Glutamatergic neuron (in vitro differentiated cells): ENCODE measurements around the gene LSM7. TPM values are rescaled to one million over a fixed set of nuclear protein-coding genes. Genes with fewer than 3 reads are reported as not detected.

Experiments
- DNase-seq: peaks from one replicate; pipeline ENCODE4 v3.0.0; 2022
- H3K27ac Mint-ChIP-seq: one replicate; pipeline ENCODE4 v1.8.0; 2020; ENCODE audit warnings: mild to moderate bottlenecking, mixed read lengths, inconsistent platforms; ENCODE audit not compliant: unreplicated experiment
- H3K27me3 Mint-ChIP-seq: one replicate; pipeline ENCODE4 v1.8.0; 2020; ENCODE audit warnings: mild to moderate bottlenecking, moderate library complexity, mixed read lengths, inconsistent platforms; ENCODE audit not compliant: unreplicated experiment
- H3K36me3 Mint-ChIP-seq: one replicate; pipeline ENCODE4 v1.8.0; 2020; ENCODE audit warnings: mild to moderate bottlenecking, mixed read lengths, inconsistent platforms; ENCODE audit not compliant: unreplicated experiment
- H3K4me1 Mint-ChIP-seq: one replicate; pipeline ENCODE4 v1.8.0; 2020; ENCODE audit warnings: mild to moderate bottlenecking, low read depth, mixed read lengths, inconsistent platforms; ENCODE audit not compliant: unreplicated experiment
- H3K4me3 Mint-ChIP-seq: one replicate; pipeline ENCODE4 v1.8.0; 2020; ENCODE audit warnings: mild to moderate bottlenecking, mixed read lengths, inconsistent platforms; ENCODE audit not compliant: unreplicated experiment
- H3K9me3 Mint-ChIP-seq: one replicate; pipeline ENCODE4 v1.8.0; 2020; ENCODE audit warnings: mild to moderate bottlenecking, moderate library complexity, mixed read lengths, inconsistent platforms; ENCODE audit not compliant: unreplicated experiment
- CTCF ChIP-seq: fragments of 200-600 bp; sonication (generic); IDR thresholded peaks from one replicate; pipeline ENCODE4 v1.5.0; 2021; ENCODE audit not compliant: partially characterized antibody, unreplicated experiment
- total RNA-seq: library from RNA; stranded (reverse); fragmentation: NEBNext Ultra II Directional; extraction: Animal tissue kit (Norgen Biotek cat#: 25700); gene quantifications from one replicate; pipeline ENCODE4 v1.2.1, GENCODE V29; 2021; ENCODE audit not compliant: unreplicated experiment

LSM7 gene
- total RNA-seq, 1 donor from 2014 or later = 105 TPM

- Mint-ChIP-seq H3K4me3 (peak overlapping the region; percentile 30), H3K27me3 (peaks cover 6% of the 10 kb centered on the region), H3K4me1 (peaks cover 10% of the 10 kb centered on the region), H3K9me3 (peaks cover 15% of the 10 kb centered on the region), H3K27ac (no peak overlapping the region), H3K36me3 (no peaks in the 10 kb centered on the region)
- no peak for TF ChIP-seq CTCF
- no peak for DNase-seq
Observed at GRCh38 chr19:2277138-2277537, 51.2 kb downstream of the LSM7 start.

- Mint-ChIP-seq H3K36me3 (no peaks in the 10 kb centered on the region), H3K4me3 (no peak overlapping the region), H3K9me3 (peaks cover 20% of the 10 kb centered on the region), H3K27ac (no peak overlapping the region), H3K4me1 (peaks cover 13% of the 10 kb centered on the region), H3K27me3 (peaks cover 6% of the 10 kb centered on the region)
- no peak for DNase-seq
- TF ChIP-seq CTCF = no peak
Observed at GRCh38 chr19:2276429-2276986, 51.9 kb downstream of the LSM7 start.

- no peak overlapping the region for H3K4me3 Mint-ChIP-seq
- H3K4me1 Mint-ChIP-seq = peaks cover 13% of the 10 kb centered on the region
- no peaks in the 10 kb centered on the region for H3K36me3 Mint-ChIP-seq
- DNase-seq = no peak
- H3K9me3 Mint-ChIP-seq = peaks cover 21% of the 10 kb centered on the region
- peaks cover 8% of the 10 kb centered on the region for H3K27me3 Mint-ChIP-seq
- no peak for TF ChIP-seq CTCF
- no peak overlapping the region for H3K27ac Mint-ChIP-seq
Observed at GRCh38 chr19:2275588-2276428, 52.6 kb downstream of the LSM7 start.

GRCh38 chr19:2274931-2275535, 53.4 kb downstream of the LSM7 start:
- Mint-ChIP-seq H3K4me3 (no peak overlapping the region), H3K27ac (peak overlapping the region; percentile 68), H3K9me3 (peaks cover 20% of the 10 kb centered on the region), H3K36me3 (no peaks in the 10 kb centered on the region), H3K27me3 (peaks cover 8% of the 10 kb centered on the region), H3K4me1 (peaks cover 13% of the 10 kb centered on the region)
- DNase-seq = peak; percentile 82
- TF ChIP-seq CTCF = peak; percentile 17
